GM19328 (cell line): ENCODE measurements around the gene CCDC197.

Experiments used
- ATAC-seq: cut with Tn5 transposase; IDR thresholded peaks from one replicate; pipeline ENCODE4 v1.9.1; 2021; ENCODE audit warnings: mild to moderate bottlenecking, moderate library complexity; ENCODE audit not compliant: unreplicated experiment

CCDC197 gene

DNA sequence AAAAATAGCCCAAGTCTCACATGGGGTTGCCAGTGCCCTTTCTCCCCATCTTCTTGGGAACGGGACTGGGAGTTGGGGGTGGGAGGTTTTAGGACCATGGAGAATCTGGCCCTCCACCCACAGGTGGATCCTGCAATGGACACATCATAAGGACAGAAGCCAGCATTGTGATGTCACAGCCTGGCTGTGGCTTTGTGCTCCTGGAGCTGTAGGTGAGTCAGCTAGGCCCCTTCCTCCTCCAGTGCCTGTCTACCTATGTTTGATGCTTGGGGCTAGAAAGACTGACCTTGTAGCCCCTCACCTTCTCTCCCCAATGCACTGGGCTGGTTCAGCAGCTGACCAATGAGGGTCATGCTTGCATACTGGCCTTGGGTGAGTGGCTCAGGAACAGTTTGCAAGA is at the start of gene CCDC197:
Gene CCDC197 (plus strand): TSS at position 220 of the 400 bp plus-strand sequence. CDS start 831 bp downstream, outside the sequence.
- no peak for ATAC-seq

- ATAC-seq: no peak
These were observed 47.5 kb upstream of the CCDC197 start for GRCh38 chr14:93949511-93950075.

- no peak for ATAC-seq
These were observed 46.0 kb upstream of the CCDC197 start for GRCh38 chr14:93950948-93951634.

DNA sequence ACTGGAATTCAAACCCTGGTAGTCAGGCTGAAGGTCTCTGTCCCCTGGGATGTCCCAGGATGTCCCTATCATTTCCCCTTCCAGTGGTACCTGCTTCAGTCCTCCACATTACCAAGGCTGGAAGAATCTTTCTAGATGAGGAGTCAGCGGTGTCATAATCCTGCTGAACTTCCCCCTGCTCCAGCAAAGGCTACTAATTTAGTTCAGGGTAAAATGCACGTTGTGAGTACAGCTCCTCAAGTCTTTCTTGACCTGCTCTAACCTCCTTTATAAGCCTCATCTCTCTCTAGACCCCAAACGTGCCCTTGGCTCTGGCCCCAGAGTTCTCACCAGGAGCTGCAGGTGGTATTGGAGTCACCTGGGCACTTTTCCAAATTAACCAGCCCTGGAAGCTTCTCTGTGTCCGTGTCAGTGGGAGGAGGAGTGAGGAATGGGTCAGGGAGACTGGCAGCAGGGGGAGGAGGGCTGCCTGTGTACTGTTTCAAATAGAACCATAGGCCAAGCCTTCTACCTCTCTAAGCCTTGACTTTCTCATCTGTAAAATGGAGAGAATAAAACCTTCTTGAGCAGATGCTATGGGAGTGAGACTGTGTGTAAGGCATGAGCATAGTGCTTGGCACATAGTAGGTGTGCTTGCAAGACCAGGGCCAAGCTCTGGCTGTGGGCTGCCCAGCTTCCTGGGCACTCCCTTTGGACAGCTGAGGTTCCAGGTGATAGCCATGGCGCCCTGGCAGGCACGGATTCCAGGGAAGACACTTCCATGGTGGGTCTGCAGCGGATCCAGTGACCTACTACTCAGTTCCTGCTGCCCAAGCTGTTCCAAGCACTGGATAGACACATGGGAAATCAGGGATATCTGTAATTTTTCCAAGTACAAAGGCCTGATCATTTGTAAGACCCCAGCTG is 45.2 kb upstream of the CCDC197 start:
- ATAC-seq: no peak

GRCh38 chr14:93952829-93953228 is 44.3 kb upstream of the CCDC197 start:
- no peak for ATAC-seq

DNA sequence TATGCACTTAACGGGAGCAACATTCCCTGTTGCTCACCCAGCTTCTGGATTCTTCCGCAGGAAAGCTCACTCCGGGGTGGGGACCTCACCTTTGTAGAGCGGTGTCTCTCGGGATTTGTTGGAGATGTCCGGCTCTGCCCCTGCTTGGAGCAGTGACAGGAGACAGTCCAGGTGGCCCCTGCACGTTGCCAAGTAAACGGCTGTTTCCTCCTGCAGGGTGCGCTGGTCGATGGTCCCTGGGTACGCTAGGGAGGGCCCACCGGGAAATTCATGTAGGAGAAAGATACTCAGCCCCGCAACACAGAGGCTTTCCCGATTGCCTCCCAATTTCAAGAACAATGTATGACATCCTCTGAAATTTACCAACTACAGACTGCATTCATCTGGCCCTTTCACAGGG is 43.8 kb upstream of the CCDC197 start:
- ATAC-seq: no peak

GRCh38 chr14:93953739-93954515 is 43.2 kb upstream of the CCDC197 start:
- ATAC-seq: no peak

DNA sequence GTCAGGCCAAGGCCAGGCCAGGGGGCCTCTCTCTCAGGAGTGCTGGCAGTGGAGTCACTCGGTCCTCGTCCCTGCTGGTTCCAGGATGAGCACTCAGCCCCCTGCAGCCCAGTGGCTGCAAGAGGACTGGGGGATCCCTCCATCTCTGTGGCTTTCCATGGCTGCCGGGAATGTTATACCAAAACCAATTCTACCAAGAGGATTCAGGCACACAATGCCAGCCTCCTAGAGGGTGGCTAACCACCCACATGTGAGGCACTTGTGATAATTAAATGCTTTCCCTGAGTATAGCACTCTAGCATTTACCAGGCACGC is 42.6 kb upstream of the CCDC197 start:
- no peak for ATAC-seq

GRCh38 chr14:93954900-93955849 is 41.9 kb upstream of the CCDC197 start:
- peak; percentile 37 for ATAC-seq

DNA sequence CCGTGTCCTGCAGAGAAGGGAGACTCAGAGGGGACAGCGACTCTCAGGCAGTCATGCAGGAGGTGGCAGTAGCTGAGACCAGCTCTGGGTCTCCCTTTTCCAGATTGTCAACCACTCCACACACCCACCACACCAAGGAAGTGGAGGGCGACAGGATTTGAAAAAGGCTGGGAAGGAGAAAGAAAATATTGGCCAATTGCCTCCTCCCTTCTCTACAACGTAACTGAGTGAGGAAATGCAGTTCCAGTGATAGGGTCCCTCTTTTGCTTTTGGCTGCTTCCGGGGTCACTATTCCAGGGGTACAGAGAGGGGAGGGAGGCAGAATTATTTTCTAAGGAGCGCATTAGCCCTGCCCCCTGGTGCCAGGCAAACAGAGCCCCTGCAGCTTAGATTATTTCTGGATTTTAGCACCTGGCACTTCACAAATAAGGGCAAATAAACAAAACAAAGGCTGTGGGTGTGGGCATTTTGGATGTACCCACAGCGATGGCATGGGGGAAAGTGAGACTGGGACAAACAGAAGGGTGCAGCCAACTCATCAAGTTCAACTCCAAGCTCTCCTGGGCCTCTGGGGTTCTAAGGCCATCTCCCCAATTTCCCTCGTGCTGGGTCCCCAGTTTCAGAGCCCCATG is 41.1 kb upstream of the CCDC197 start:
- no peak for ATAC-seq

GRCh38 chr14:93956514-93957332 is 40.4 kb upstream of the CCDC197 start:
- no peak for ATAC-seq

DNA sequence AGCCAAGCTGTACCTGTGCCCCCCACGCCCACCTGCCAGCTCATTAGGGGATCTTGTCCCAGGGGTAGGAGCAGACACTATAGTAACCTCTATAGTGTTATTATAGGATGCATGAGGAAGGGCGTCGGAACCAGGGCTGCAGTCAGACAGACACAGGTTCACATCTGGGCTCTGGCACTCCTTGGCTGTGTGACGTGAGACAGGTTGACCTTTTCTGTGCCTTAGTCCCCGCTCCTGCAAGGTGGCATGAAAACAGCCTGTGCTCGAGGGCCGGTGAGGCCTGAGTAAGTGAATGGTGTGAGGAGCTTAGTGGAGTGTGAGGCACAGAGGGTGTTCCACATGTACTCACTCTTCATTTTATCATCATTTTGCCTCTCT is 39.8 kb upstream of the CCDC197 start:
- no peak for ATAC-seq

- no peak for ATAC-seq
These were observed 39.1 kb upstream of the CCDC197 start for GRCh38 chr14:93957751-93958566.

GRCh38 chr14:93958567-93959238 is 38.4 kb upstream of the CCDC197 start:
- ATAC-seq: no peak

- peak; percentile 55 for ATAC-seq
These were observed 37.6 kb upstream of the CCDC197 start for GRCh38 chr14:93959239-93960107.

DNA sequence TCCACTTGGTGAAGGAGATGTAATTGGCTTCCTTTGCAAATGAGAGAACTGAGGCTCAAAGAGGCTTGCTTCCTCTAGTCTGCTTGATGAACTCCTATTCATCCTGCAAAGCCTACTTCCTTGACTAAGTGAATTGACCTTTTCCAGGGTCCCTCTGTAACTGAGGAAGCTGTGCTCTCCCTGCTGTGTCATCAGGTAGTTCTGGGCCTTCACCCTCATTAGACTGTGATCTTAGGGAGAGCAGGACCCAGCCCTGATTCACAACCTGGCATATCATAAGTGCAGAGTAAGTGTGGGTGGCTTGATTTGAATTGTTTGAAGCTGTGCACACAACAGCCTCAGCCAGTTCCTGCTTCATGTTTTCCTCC is 37.0 kb upstream of the CCDC197 start:
- ATAC-seq: no peak
